Measurements from ENCODE around the gene CLIP2.
"Not testable (repeated sequence)": the region's sequence is repeated elsewhere in the genome, so short reads cannot be mapped to it uniquely, and the experiment has no call there.

The CLIP2 gene

GRCh38 chr7:74403521-74404387 is 114.5 kb downstream of the CLIP2 start:
- DNase-seq (ENCODE audit: low read depth): no peak

DNA sequence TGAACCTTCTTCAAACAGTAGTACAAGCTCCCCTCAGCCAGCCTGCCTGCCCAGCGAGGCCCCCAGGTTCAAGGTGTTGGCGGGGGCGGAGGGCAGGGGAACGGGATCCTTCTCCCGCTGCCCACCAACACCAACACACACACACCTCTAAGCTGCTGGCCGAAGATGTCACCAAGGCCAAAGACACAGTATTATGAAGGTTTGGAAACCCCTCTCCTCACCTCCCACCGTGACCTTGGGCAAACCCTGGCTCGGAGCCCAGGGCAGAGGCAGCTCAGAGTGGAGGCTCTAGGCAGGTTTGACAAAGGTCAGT is 115.1 kb downstream of the CLIP2 start:
- no peak for DNase-seq (ENCODE audit: low read depth)

GRCh38 chr7:74404741-74405140 is 115.5 kb downstream of the CLIP2 start:
- DNase-seq (ENCODE audit: low read depth): no peak

GRCh38 chr7:74405191-74405898 is 116.1 kb downstream of the CLIP2 start:
- DNase-seq (ENCODE audit: low read depth): no peak

DNA sequence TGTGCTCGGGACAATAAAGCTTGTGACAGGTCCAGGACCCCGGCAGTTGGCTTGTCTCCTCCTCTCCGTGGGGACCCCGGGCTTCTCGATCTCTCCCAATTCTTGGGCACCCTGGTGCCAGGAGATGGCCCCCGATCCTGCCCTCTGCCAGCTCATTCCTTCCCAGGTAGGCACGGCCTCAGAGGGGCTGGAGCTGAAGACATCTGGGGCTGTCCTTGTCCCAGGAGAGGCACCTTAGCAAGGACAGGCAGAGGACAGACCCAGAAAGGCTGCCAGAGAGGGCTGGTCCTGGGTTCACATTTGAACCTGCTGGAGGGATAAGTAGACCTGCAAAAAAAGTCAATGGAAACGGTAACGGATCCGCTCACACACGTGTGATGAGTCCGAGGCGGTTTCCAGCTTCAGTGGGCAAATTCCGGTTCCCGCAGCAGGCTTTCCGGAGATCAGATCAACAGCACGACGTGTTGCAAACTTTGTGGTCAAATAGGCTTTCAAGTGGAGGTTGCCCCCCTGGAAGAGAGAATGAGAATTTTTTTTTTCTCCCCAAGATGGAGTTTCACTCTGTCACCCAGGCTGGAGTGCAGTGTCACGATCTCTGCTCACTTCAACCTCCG is 116.8 kb downstream of the CLIP2 start:
- DNase-seq (ENCODE audit: low read depth): no peak

DNA sequence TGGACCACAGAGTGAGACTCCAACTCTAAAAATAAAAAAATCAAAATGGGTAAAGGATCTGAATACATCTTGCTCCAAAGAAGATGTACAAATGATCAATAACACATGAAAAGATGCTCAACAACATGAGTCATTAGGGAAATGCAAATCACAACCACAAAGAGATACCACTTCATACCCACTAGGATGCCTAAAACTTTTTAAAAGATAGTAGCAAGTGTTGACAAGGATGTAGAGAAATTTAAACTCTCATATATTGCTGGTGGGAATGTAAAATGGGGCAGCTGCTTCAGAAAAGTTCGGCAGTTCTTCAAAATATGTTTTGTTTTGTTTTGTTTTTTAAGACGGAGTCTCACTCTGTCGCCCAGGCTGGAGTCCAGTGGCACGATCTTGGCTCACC is 118.8 kb downstream of the CLIP2 start:
- DNase-seq (ENCODE audit: low read depth): no peak

DNA sequence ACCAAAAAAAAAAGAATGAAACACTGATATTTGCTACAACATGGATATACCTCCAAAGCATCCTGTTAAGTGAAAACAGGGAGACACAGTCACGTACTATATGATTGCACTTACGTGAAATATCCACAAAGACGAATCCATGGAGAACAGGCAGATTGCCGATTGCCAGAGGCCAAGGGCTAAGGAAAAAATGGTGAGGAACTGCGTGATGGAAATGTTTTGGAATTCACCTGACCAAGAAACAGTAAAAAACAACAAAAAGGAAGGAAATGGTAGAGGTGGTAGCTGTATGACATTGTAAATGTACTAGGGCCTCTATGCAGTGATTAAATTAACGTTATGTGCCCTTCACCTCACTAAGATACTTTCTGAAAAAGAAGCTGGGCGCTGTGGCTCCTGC is 120.4 kb downstream of the CLIP2 start:
- DNase-seq (ENCODE audit: low read depth): no peak

GRCh38 chr7:74410772-74411171 is 121.6 kb downstream of the CLIP2 start:
- no peak for DNase-seq (ENCODE audit: low read depth)

DNA sequence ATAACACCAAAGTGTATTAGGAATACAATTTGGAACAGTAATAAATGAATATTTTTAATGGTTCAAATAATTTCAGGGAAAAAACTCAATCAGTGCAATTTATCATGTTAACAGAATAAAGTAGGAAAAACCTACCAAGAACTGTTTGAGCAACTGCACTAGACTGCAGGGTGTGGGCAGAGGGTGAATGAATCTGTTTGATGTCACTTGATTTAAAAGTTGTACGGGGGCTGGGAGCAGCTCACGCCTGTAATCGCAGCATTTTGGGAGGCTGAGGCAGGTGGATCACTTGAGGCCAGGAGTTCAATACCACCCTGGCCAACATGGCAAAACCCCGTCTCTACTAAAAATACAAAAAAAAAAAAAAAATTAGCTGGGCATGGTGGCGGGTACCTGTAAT is 122.4 kb downstream of the CLIP2 start:
- DNase-seq (ENCODE audit: low read depth): not testable (repeated sequence)

- no peak for DNase-seq (ENCODE audit: low read depth)
Observed at GRCh38 chr7:74412056-74412455, 122.8 kb downstream of the CLIP2 start.

- no peak for DNase-seq (ENCODE audit: low read depth)
Observed at GRCh38 chr7:74412603-74413002, 123.4 kb downstream of the CLIP2 start.

- DNase-seq (ENCODE audit: low read depth): not testable (repeated sequence)
Observed at GRCh38 chr7:74414595-74415333, 125.6 kb downstream of the CLIP2 start.

DNA sequence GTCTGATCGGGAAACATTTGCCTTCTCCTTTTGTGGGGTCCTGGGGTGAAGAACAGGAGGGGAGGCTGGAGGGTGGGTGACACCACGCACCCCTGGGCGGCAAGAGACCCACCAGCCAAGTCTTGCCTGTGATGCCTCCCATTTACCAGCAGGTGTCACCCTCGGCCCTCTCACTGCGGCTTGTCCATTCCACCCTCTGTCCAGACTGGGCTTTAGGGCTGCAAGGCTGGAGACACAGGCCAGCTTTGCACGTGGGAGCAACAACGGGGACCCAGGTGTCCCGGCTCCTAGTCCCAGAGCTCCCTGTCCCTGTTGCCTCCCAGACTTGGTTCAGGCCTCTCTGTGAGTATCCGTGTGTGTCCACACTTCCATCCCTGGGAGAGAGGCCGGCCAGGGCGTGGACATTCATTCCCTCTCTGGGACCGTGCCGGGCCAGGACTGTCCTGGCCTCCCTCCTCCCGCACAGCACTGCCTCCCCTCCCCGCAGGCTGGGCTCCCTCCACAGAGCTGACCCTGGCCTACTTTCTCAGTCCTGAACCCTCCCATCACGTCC is 128.3 kb downstream of the CLIP2 start:
- peak; percentile 27 for DNase-seq (ENCODE audit: low read depth)

DNA sequence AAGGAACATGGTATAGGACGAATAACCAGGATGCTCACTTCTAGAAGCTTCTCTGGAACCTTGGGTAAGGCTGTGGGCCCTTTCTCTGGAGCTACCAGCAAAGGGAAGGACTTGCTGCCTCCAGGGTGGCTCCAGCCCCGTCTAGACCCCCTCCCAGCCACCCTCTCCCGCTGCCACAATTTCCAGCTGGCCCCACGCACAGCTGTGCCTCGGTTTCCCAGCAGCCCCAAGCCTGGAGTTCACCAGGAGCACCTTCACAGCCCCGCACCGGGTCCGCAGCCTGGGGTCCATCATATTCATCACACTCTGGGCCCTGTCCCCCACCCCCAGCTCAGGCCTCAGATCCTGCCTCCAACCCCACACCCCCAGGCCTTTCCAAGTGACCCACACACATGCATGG is 128.9 kb downstream of the CLIP2 start:
- no peak for DNase-seq (ENCODE audit: low read depth)

DNA sequence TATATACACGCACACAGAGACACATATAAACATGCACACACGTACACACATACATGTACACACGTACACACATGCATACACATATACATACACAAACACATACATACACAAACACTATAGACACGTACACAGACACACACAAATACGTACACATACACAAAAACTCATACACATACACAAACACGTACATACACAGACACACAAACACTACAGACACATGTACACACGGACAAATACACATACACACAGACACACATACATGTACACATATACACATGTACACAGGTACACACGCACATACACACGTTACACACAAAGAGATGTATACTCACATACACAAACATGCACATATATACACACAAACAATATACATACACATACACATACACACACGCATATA is 129.3 kb downstream of the CLIP2 start:
- no peak for DNase-seq (ENCODE audit: low read depth)

- DNase-seq (ENCODE audit: low read depth): not testable (repeated sequence)
Observed at GRCh38 chr7:74419232-74419631, 130.0 kb downstream of the CLIP2 start.

GRCh38 chr7:74420006-74420405 is 130.8 kb downstream of the CLIP2 start:
- no peak for DNase-seq (ENCODE audit: low read depth)

DNA sequence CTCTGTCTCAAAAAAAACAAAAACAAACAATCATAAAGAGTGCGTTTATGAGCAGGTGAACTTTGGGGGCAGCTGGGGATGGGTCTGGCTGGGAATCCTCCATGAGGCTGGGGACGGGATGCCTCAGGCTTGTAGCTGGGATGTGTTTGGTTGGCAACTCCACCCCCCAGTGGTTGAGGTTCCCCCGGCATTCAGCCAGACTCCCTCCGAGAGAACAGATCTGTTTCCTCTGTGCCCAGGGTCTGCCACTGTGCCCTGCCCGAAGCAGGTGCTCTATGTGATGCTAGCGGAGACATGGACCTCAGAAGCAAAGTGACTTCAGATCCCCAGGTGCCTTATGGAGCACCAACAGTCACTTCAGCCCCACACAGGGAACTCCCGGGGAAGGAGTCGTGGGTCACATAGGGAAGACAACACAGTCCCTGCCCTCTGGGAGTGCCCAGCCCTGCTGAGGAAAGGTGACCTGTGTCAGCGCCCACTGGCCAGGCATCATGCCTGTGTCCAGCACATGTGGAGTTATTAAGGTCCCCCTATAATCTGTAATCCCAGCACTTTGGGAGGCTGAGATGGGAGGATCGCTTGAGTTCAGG is 135.2 kb downstream of the CLIP2 start:
- no peak for DNase-seq (ENCODE audit: low read depth)

DNA sequence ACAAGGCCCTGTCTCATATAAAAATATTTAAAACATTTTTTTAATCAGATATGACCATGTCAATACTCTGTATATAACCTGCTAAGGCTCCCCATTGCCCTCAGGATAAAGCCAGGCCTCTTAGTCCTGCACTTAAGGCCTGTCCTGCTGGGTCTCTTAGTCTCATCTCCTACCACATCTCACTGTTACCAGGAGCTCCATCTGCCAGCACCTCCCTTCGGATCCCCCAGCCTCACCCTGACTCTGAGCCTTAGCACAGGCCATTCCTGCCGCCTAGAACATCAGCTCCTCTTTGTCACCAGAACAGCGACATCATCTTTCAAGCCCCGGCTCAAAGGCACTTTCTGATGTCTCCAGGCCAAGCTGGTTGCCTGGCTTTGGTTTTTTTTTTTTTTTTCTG is 138.8 kb downstream of the CLIP2 start:
- no peak for DNase-seq (ENCODE audit: low read depth)

DNA sequence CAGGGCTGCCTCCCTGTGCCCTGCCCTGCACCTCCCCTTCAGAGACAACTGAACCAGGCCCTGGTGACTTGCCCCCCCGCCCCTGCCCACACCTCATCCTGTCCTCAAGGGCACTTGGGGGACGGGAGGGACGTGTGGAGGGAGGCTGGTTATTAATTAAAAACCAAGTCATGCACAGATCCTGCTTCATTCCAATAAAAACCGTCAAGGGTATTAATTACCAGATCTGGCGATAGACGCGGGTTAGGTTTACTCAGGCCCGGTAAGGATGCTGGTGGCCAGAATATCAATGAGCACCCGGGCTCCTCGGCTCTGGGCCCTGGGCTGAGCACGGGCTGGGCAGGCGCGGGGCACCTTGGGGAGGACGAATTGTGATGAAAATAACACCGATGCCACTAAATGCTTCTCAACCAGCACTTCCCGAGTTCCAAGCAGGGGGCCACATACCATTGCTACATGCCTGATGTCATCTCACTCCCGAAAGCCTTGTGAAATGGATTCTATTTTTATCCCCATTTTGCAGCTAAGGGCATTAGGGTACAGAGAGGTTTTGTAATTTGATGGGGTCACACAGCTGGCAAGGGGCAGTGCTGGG is 140.0 kb downstream of the CLIP2 start:
- DNase-seq (ENCODE audit: low read depth): no peak

DNA sequence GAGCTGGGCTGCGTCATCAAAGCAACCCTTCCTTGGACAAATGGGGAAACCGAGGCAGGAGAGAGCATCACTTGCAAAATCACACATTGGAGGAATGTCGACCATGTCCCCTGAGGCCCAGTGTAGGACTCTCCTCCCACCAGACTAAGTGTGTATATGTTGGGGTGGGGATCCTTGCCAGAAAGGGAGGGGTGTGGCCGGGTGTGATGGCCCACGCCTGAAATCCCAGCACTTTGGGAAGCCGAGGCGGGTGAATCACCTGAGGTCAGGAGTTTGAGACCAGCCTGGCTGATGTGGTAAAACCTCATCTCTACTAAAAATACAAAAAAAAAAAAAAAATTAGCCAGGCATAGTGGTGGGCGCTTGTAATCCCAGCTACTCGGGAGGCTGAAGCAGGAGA is 141.2 kb downstream of the CLIP2 start:
- DNase-seq (ENCODE audit: low read depth): not testable (repeated sequence)
